ENCODE measurements around the gene EXOSC10. TPM values are rescaled to one million over a fixed set of nuclear protein-coding genes. Genes with fewer than 3 reads are reported as not detected.

EXOSC10 gene
- total RNA-seq, 4 donors from 2014 or later, result 56.1 to 63.4 (median 59.5) TPM

- TF ChIP-seq CTCF (IDR thresholded peaks at IDR 0.05; ENCODE audit: low read depth), result no peak
These were observed 74.1 kb downstream of the EXOSC10 start for GRCh38 chr1:11025618-11026017.

DNA sequence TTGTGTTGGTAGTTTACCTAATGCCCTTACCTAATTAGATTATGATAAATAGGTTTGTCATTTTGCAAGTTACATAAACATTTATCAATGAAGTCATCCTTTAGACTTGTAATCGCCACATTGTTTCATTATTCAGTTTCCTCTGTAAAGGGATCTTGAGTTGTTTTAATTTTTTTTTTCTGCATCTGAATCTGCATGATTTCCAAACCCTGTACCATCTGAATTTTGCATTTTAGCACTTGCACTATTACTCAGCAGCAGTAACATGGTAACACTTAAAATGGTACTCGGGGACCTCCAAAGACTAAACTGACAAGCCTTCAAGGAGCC is 74.8 kb downstream of the EXOSC10 start:
- TF ChIP-seq CTCF (IDR thresholded peaks at IDR 0.05; ENCODE audit: low read depth), result no peak

DNA sequence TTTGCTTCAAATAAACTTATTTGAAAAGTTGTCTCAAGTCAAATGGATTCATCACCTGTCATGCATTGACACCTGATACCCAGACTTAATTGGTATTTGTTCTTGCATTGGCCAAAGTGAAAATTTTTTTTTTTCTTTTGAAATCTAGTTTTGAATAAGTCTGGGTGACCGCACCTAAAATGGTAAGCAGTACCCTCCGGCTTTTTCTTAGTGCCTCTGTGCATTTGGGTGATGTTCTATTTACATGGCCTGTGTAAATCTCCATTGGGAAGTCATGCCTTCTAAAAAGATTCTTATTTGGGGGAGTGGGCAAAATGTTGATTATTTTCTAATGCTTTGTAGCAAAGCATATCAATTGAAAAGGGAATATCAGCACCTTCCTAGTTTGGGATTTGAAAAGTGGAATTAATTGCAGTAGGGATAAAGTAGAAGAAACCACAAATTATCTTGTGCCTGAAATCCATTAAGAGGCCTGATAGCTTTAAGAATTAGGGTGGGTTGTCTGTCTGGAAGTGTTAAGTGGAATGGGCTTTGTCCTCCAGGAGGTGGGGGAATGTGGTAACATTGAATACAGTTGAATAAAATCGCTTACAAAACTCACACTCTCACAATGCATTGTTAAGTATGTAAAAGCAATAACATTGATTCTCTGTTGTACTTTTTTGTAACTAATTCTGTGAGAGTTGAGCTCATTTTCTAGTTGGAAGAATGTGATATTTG is 75.4 kb downstream of the EXOSC10 start:
- TF ChIP-seq CTCF (IDR thresholded peaks at IDR 0.05; ENCODE audit: low read depth), result no peak

- TF ChIP-seq CTCF (IDR thresholded peaks at IDR 0.05; ENCODE audit: low read depth), result no peak
These were observed 76.5 kb downstream of the EXOSC10 start for GRCh38 chr1:11023201-11023600.

- TF ChIP-seq CTCF (IDR thresholded peaks at IDR 0.05; ENCODE audit: low read depth), result no peak
These were observed 79.7 kb downstream of the EXOSC10 start for GRCh38 chr1:11019971-11020370.

Other genes with a start within 250 kb of the EXOSC10 start
- 100 to 1,000 TPM; 103 to 169 (median 123) TPM for gene TARDBP, start 87.2 kb downstream of the EXOSC10 start, total RNA-seq
- not detected for gene MASP2, start 52.6 kb downstream of the EXOSC10 start, total RNA-seq
- gene SRM, start 39.9 kb downstream of the EXOSC10 start, total RNA-seq, result 10 to 100 TPM; 21.2 to 45.2 (median 30.4) TPM
- gene ANGPTL7, start 89.5 kb upstream of the EXOSC10 start, total RNA-seq, result 10 to 100 TPM in 1 of 4 donors, 1 to 10 TPM in 2, not detected in 1; 2.9 to 11.9 (median 6.2) TPM
- gene MTOR, start 162.7 kb upstream of the EXOSC10 start, total RNA-seq, result 10 to 100 TPM; 36.2 to 54.1 (median 40.1) TPM
- 10 to 100 TPM in 2 of 4 donors, 1 to 10 TPM in 2; 7.0 to 15.4 (median 11.0) TPM for gene UBIAD1, start 173.3 kb upstream of the EXOSC10 start, total RNA-seq

Data from subcutaneous adipose tissue (tissue), 4 donors.